Esophagus muscularis mucosa (tissue), 4 donors: ENCODE results near the gene TERT. TPM values are rescaled to one million over a fixed set of nuclear protein-coding genes. Genes with fewer than 3 reads are reported as not detected.
"Not testable (repeated sequence)": the region's sequence is repeated elsewhere in the genome, so short reads cannot be mapped to it uniquely, and the experiment has no call there.

ENCODE experiments used
- DNase-seq: peaks from one replicate; pipeline ENCODE4 v3.0.0-alpha.2; 2017; ENCODE audit errors: extremely low spot score
- H3K27ac ChIP-seq, 4 donors: fragments of 200-600 bp; sonication (generic); replicated peaks in 1 of 4; 1 replicate in 3 of 4; 2 replicates in 1 of 4; pipeline ENCODE4 v1.5.1; 2016 to 2019; ENCODE audit warnings: mild to moderate bottlenecking in 1 of 4
- H3K27me3 ChIP-seq, 4 donors: fragments of 200-600 bp; sonication (generic); one replicate each; pipeline versions ENCODE4 v1.5.1 to v1.6.0; 2016 to 2019
- H3K36me3 ChIP-seq, 4 donors: fragments of 200-600 bp; sonication (generic); one replicate each; pipeline ENCODE4 v1.5.1; 2016 to 2019
- H3K4me1 ChIP-seq, 4 donors: fragments of 200-600 bp; sonication (generic); one replicate each; pipeline ENCODE4 v1.5.1; 2016 to 2019
- H3K4me3 ChIP-seq, 4 donors: fragments of 200-600 bp; sonication (generic); 1 replicate in 2 of 4; 2 replicates in 2 of 4; pipeline ENCODE4 v1.5.1; 2016 to 2019; ENCODE audit warnings: mild to moderate bottlenecking in 4 of 4, moderate library complexity in 1 of 4
- H3K9me3 ChIP-seq, 4 donors: fragments of 200-600 bp; sonication (generic); 1 replicate in 3 of 4; 2 replicates in 1 of 4; pipeline ENCODE4 v1.5.1; 2016 to 2019
- CTCF ChIP-seq, 3 experiments: fragments of 200-600 bp in 2 of 3; fragments of 450-650 bp in 1 of 3; sonication (generic) in 2 of 3; IDR thresholded peaks; one replicate each; pipeline ENCODE4 v1.5.1; 2017 to 2019; ENCODE audit warnings: antibody characterized with exemption in 3 of 3, mild to moderate bottlenecking in 2 of 3, moderate library complexity in 1 of 3
- EP300 ChIP-seq: sonication (generic); formaldehyde crosslinking; IDR thresholded peaks from one replicate; pipeline ENCODE4 v1.6.1; 2017; ENCODE audit warnings: antibody characterized with exemption
- POLR2A ChIP-seq: fragments of 450-650 bp; IDR thresholded peaks from one replicate; pipeline ENCODE4 v1.6.1; 2017; ENCODE audit warnings: antibody characterized with exemption, moderate library complexity, mild to moderate bottlenecking, low read depth
- POLR2AphosphoS5 ChIP-seq, 2 donors: sonication (generic); formaldehyde crosslinking; IDR thresholded peaks; one replicate each; pipeline ENCODE4 v1.6.1; 2017; ENCODE audit warnings: antibody characterized with exemption in 2 of 2
- WGBS: methylation state at CpG from one replicate; pipeline ENCODE4 v1.1.5; 2018; 5-methylcytosine and 5-hydroxymethylcytosine counted together
- intact Hi-C: fragments of 100-400 bp; cut with DNase I; formaldehyde crosslinking; loops from one replicate; pipeline ENCODE4 v1.15.1; 2023
- total RNA-seq, 4 donors: library from RNA; depleted of rRNA; stranded (reverse); fragments of >200 nt; gene quantifications; one replicate each; pipeline versions ENCODE4 v1.1.0 to v1.2.1, GENCODE V29; 2016

Gene TERT
- total RNA-seq, 4 donors from 2014 or later: not detected

GRCh38 chr5:1330847-1331831, 36.3 kb upstream of the TERT start:
- no peak for DNase-seq
- 90% methylated on average over 20 of the region's 35 CpGs for WGBS
- Histone ChIP-seq H3K36me3 (peaks cover 49 to 73% (median 68%) of the 10 kb centered on the region in 4 donors), H3K9me3 (no peaks in the 10 kb centered on the region), H3K27me3 (no peaks in the 10 kb centered on the region), H3K4me1 (peaks cover 0 to 23% (median 11%) of the 10 kb centered on the region in 4 donors), H3K27ac (peak overlapping the region in 1 of 4 donors; percentile 11), H3K4me3 (no peak overlapping the region)
- intact Hi-C loops: no loop called here
- TF ChIP-seq POLR2AphosphoS5 (IDR thresholded peaks at IDR 0.05) (no peak), EP300 (no peak), CTCF (IDR thresholded peaks at IDR 0.05) (no peak), POLR2A (no peak)

- WGBS: 91% methylated on average over 22 of the region's 23 CpGs
- no peak overlapping the region for H3K27ac ChIP-seq
- intact Hi-C loops: no loop called here
- H3K9me3 ChIP-seq: no peaks in the 10 kb centered on the region
- DNase-seq: no peak
- H3K4me1 ChIP-seq: peaks cover 0 to 23% (median 11%) of the 10 kb centered on the region in 4 donors
- H3K4me3 ChIP-seq: no peak overlapping the region
- H3K27me3 ChIP-seq: no peaks in the 10 kb centered on the region
- TF ChIP-seq POLR2AphosphoS5 (IDR thresholded peaks at IDR 0.05) (no peak), CTCF (IDR thresholded peaks at IDR 0.05) (no peak), POLR2A (no peak), EP300 (no peak)
- H3K36me3 ChIP-seq: peaks cover 49 to 73% (median 68%) of the 10 kb centered on the region in 4 donors
Measured at GRCh38 chr5:1330146-1330846, 35.4 kb upstream of the TERT start.

GRCh38 chr5:1329111-1329579, 34.3 kb upstream of the TERT start:
- intact Hi-C loops: no loop called here
- Histone ChIP-seq H3K9me3 (no peaks in the 10 kb centered on the region), H3K4me1 (peaks cover 0 to 23% (median 11%) of the 10 kb centered on the region in 4 donors), H3K27ac (peak overlapping the region in 1 of 4 donors; percentile 71), H3K27me3 (no peaks in the 10 kb centered on the region), H3K4me3 (no peak overlapping the region), H3K36me3 (peaks cover 50 to 73% (median 68%) of the 10 kb centered on the region in 4 donors)
- DNase-seq: no peak
- TF ChIP-seq POLR2AphosphoS5 (IDR thresholded peaks at IDR 0.05) (no peak), CTCF (IDR thresholded peaks at IDR 0.05) (no peak), EP300 (no peak), POLR2A (no peak)
- whole genome bisulfite sequencing: 98% methylated on average over 7 of the region's 9 CpGs

DNA sequence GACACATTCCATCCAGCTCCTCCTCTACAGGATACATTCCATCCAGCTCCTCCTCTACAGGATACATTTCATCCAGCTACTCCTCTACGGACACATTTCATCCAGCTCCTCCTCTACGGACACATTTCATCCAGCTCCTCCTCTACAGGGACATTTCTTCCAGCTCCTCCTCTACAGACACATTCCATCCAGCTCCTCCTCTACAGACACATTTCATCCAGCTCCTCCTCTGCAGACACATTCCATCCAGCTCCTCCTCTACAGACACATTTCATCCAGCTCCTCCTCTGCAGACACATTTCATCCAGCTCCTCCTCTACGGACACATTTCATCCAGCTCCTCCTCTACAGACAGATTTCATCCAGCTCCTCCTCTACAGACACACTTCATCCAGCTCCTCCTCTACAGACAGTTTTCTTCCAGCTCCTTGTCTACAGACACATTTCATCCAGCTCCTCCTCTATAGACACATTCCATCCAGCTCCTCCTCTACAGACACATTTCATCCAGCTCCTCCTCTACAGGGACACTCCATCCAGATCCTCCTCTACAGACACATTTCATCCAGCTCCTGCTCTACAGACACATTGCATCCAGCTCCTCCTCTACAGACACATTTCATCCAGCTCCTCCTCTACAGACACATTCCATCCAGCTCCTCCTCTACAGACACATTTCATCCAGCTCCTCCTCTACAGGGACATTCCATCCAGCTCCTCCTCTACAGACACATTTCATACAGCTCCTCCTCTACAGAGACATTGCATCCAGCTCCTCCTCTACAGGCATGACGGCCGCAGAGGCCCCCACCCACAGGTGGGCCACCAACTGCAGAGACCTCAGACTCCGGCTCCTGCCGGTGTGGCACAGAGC, 33.6 kb upstream of the TERT start:
- not testable (repeated sequence) for H3K27me3 ChIP-seq

DNA sequence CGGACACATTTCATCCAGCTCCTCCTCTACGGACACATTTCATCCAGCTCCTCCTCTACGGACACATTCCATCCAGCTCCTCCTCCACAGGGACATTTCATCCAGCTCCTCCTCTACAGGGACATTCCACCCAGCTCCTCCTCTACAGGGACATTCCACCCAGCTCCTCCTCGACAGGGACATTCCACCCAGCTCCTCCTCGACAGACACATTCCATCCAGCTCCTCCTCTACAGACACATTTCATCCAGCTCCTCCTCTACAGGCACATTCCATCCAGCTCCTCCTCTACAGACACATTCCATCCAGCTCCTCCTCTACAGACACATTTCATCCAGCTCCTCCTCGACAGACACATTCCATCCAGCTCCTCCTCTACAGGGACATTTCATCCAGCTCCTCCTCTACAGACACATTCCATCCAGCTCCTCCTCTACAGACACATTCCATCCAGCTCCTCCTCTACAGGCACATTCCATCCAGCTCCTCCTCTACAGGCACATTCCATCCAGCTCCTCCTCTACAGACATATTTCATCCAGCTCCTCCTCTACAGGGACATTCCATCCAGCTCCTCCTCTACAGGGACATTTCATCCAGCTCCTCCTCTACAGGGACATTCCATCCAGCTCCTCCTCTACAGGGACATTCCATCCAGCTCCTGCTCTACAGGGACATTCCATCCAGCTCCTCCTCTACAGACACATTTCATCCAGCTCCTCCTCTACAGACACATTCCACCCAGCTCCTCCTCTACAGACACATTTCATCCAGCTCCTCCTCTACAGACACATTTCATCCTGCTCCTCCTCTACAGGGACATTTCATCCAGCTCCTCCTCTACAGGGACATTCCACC, 32.3 kb upstream of the TERT start:
- WGBS: 47% methylated on average over 6 of the region's 6 CpGs
- intact Hi-C loops, H3K27me3 ChIP-seq, H3K4me3 ChIP-seq, DNase-seq, H3K9me3 ChIP-seq: not testable (repeated sequence)
- Histone ChIP-seq H3K4me1 (peaks cover 0 to 23% (median 11%) of the 10 kb centered on the region in 4 donors), H3K27ac (peak overlapping the region in 3 of 4 donors; percentile 28 to 73 (median 44)), H3K36me3 (peaks cover 53 to 73% (median 71%) of the 10 kb centered on the region in 4 donors)

More for the DNA sequence above, 33.6 kb upstream of the TERT start:
- H3K9me3 ChIP-seq, DNase-seq, intact Hi-C loops, H3K4me3 ChIP-seq: not testable (repeated sequence)
- peak overlapping the region in 2 of 4 donors; percentile 30 to 71 for H3K27ac ChIP-seq
- H3K36me3 ChIP-seq: peaks cover 50 to 73% (median 68%) of the 10 kb centered on the region in 4 donors
- 70% methylated on average over 5 of the region's 7 CpGs for WGBS
- peaks cover 0 to 23% (median 11%) of the 10 kb centered on the region in 4 donors for H3K4me1 ChIP-seq

DNA sequence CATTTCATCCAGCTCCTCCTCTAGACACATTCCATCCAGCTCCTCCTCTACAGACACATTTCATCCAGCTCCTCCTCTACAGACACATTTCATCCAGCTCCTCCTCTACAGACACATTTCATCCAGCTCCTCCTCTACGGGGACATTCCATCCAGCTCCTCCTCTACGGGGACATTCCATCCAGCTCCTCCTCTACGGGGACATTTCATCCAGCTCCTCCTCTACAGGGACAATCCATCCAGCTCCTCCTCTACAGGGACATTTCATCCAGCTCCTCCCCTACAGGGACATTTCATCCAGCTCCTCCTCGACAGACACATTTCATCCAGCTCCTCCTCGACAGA, 31.6 kb upstream of the TERT start:
- peak overlapping the region in 2 of 4 donors; percentile 28 to 73 for H3K27ac ChIP-seq
- peaks cover 0 to 23% (median 11%) of the 10 kb centered on the region in 4 donors for H3K4me1 ChIP-seq
- H3K9me3 ChIP-seq, intact Hi-C loops, DNase-seq, H3K27me3 ChIP-seq, H3K4me3 ChIP-seq: not testable (repeated sequence)
- H3K36me3 ChIP-seq: peaks cover 53 to 73% (median 71%) of the 10 kb centered on the region in 4 donors
- WGBS: 77% methylated on average over 5 of the region's 5 CpGs
